ENCODE results near the gene EXD3.

EXD3 gene

DNA sequence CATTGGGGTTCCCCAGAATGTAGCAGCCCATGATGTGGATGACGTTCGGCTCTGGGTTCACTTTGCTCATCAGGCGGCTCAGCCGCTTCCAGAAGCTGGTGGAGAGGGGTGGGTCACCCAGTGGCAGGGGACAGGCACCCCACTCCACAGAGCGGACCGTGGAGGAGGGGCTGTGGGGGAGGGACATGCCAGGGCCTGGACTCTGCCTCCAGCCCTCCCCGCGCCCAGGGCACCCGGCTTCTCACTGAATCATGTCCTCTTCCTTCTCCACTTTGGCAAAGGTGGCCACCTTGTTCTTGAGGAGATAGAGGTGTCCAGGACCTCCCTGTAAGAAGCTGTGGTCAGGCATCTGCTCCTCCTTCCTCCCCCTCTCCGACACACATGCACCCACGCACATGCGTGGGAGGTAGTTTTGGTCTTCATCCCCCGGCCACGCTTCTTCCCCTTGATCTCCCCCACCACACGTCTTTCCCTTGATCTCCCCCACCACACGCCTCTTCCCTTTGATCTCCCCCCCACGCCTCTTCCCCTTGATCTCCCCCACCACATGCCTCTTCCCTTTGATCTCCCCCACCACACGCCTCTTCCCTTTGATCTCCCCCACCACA is 27.1 kb upstream of the EXD3 start:
- TF ChIP-seq RAD21 (IDR thresholded peaks at IDR 0.05; ENCODE audit: low read depth) = no peak
- TF ChIP-seq, protein P1, sequence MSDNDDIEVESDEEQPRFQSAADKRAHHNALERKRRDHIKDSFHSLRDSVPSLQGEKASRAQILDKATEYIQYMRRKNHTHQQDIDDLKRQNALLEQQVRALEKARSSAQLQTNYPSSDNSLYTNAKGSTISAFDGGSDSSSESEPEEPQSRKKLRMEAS (IDR thresholded peaks at IDR 0.05) = no peak
- no peak for TF ChIP-seq TAF1 (IDR thresholded peaks at IDR 0.05; ENCODE audit: low read depth)
- no peak for TF ChIP-seq TEAD4 (IDR thresholded peaks at IDR 0.05)
- TF ChIP-seq ZBTB7A (IDR thresholded peaks at IDR 0.05; ENCODE audit: low read depth) = no peak
- no peak for TF ChIP-seq NFIC (IDR thresholded peaks at IDR 0.05)
- TF ChIP-seq, protein P2, sequence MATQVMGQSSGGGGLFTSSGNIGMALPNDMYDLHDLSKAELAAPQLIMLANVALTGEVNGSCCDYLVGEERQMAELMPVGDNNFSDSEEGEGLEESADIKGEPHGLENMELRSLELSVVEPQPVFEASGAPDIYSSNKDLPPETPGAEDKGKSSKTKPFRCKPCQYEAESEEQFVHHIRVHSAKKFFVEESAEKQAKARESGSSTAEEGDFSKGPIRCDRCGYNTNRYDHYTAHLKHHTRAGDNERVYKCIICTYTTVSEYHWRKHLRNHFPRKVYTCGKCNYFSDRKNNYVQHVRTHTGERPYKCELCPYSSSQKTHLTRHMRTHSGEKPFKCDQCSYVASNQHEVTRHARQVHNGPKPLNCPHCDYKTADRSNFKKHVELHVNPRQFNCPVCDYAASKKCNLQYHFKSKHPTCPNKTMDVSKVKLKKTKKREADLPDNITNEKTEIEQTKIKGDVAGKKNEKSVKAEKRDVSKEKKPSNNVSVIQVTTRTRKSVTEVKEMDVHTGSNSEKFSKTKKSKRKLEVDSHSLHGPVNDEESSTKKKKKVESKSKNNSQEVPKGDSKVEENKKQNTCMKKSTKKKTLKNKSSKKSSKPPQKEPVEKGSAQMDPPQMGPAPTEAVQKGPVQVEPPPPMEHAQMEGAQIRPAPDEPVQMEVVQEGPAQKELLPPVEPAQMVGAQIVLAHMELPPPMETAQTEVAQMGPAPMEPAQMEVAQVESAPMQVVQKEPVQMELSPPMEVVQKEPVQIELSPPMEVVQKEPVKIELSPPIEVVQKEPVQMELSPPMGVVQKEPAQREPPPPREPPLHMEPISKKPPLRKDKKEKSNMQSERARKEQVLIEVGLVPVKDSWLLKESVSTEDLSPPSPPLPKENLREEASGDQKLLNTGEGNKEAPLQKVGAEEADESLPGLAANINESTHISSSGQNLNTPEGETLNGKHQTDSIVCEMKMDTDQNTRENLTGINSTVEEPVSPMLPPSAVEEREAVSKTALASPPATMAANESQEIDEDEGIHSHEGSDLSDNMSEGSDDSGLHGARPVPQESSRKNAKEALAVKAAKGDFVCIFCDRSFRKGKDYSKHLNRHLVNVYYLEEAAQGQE (IDR thresholded peaks at IDR 0.05; ENCODE audit: low read depth) = no peak

DNA sequence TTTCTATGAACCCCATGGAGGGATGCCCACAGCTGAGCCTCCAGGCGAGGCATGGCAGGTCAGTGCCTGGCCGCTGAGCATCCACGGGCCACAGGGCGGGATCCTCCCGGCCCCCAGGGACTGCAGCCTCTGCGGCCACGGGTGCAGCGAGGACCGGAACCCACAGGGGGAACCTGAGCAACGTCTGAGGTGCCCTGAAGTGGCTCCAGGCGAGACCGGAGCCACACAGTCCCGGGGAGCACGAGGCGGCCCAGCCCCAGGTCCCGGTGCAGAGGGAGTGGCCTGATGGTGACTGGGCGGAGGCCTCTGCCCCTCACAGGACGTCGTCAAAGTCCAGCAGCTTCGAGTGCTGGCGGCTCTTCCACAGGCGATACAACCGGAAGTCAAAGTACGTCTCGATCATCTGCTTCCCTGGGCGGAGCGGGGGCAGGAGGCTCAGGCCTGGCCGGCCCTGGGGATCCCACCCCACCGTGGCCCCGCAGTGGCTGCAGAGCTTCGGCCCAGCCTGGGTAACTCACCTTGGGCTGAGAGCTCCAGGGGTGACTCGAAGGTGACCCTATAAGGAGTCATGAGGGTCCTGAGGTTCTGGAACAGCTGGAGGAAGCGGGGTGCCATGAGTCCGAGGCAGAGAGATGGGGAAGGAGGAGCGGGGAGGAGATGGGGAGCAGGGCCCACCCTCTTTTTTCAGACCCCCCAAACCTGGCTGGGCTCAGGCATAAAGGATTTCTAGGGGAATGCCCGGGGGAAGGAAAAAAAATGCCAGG is 26.3 kb upstream of the EXD3 start:
- TF ChIP-seq, protein P3, sequence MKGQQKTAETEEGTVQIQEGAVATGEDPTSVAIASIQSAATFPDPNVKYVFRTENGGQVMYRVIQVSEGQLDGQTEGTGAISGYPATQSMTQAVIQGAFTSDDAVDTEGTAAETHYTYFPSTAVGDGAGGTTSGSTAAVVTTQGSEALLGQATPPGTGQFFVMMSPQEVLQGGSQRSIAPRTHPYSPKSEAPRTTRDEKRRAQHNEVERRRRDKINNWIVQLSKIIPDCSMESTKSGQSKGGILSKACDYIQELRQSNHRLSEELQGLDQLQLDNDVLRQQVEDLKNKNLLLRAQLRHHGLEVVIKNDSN (IDR thresholded peaks at IDR 0.05) = no peak
- TF ChIP-seq TAF1 (IDR thresholded peaks at IDR 0.05; ENCODE audit: low read depth) = 0 out of 2 replicates have a peak, but pooled peaks have one; percentile 6

DNA sequence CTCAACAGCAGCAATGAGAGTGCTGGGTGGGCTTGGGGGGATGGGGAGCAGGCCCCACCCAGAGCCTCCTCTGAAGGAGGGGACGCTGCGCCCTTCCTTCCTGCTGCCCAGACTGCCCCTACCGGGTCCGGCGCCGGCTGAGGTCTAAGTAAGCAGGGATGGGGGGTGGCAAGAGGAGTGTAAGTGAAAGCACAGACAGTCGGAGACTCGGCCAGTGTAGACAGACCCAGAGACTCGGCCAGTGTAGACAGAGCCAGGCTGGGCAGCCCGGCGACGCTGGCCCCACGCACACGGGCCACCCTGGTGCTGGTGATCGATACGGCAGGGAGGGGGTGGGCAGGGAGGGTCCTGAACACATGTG is 25.6 kb upstream of the EXD3 start:
- TF ChIP-seq TEAD4 (IDR thresholded peaks at IDR 0.05) = no peak
- 0 out of 2 replicates have a peak, but pooled peaks have one; percentile 10 for TF ChIP-seq TAF1 (IDR thresholded peaks at IDR 0.05; ENCODE audit: low read depth)
- no peak for TF ChIP-seq YY1 (IDR thresholded peaks at IDR 0.05; ENCODE audit: low read depth)

DNA sequence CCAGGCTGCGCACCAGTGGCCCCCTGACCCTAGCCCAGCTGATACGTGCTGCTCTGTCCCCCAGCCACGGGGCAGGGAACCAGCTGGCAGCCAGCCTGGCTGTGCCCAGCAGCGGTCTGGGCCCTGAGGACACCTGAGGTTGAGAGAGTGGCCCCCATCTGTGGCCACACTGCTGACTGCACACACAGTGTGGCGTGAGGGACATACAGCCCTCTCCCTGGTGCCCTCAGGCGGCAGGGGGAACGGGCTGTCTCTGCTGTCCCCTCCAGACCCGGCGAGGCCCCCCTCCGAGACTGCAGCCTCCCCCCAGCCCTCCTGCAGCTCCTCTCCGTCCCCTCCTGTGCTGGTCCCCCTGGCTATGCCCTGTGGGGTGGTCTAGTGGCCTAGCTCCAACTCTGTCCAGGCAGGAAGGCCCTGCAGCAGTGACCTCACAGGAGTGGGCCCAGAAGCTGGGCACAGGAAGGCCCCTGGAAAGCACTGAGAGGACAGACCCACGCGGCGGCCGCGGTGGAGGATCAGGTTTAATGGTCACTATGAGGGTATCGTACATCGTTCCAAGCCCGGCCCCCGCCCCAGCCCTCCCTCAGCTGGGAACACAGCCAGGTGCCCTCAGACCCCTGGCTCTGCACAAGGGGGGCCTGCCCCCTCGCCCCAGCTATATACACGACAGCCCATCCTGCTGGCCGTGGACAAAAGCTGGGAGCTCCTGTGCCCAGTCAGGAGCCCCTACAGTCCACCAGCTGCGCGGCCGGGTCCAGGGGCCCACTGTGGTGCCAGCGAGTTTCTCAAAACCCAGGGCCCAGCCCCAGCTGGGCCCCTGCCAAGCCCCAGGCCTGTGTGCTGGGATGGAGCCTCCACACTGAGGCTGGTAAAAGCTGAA is 25.0 kb upstream of the EXD3 start:
- TF ChIP-seq TEAD4 (IDR thresholded peaks at IDR 0.05) (no peak), CREB1 (IDR thresholded peaks at IDR 0.05; ENCODE audit: low read depth) (no peak), EP300 (IDR thresholded peaks at IDR 0.05; ENCODE audit: borderline replicate concordance) (no peak), ZBTB7A (IDR thresholded peaks at IDR 0.05; ENCODE audit: low read depth) (no peak), TCF12 (IDR thresholded peaks at IDR 0.05; ENCODE audit: low read depth) (no peak), FOXM1 (IDR thresholded peaks at IDR 0.05; ENCODE audit: borderline replicate concordance, low read depth) (no peak), YY1 (IDR thresholded peaks at IDR 0.05; ENCODE audit: low read depth) (no peak), TAF1 (IDR thresholded peaks at IDR 0.05; ENCODE audit: low read depth) (no peak), RAD21 (IDR thresholded peaks at IDR 0.05; ENCODE audit: low read depth) (no peak), CEBPB (IDR thresholded peaks at IDR 0.05) (no peak)
- TF ChIP-seq, protein P1 (IDR thresholded peaks at IDR 0.05) = no peak
- TF ChIP-seq, protein P2 (IDR thresholded peaks at IDR 0.05; ENCODE audit: low read depth) = no peak
- TF ChIP-seq, protein P3 (IDR thresholded peaks at IDR 0.05) = no peak

DNA sequence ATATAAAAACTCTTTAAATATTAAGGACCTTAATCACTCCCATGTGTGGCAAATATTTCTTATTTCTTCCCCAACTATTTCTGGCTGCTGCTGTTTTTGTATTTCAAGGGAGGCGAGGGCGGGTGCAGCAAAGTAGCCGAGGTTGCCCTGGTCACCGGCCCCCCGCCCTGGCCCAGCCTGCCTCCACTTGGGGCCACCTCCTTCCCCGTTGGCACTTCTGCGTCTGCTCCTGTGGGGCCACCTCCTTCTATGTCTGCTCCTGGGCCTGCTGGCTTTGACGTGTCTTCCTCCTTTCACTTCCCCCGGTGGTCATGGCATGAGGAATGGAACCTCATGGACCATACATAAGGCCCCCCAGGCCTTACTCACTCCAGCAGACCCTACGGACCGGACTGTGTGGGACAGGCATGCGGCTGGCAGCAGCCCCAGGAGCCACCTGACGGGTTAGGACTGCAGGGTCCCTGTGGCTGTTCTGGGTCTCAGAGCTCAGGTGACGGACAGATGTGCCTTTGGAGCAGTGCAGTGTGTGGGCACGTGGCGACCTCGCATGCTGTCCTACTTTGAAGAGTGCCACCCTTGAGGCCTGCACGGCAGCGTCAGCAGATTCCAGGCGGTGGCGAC is 24.0 kb upstream of the EXD3 start:
- TF ChIP-seq ZBTB7A (IDR thresholded peaks at IDR 0.05; ENCODE audit: low read depth) = no peak
- TF ChIP-seq EGR1 (IDR thresholded peaks at IDR 0.05) = no peak
- TF ChIP-seq, protein P2 (IDR thresholded peaks at IDR 0.05; ENCODE audit: low read depth) = no peak
- TF ChIP-seq RAD21 (IDR thresholded peaks at IDR 0.05; ENCODE audit: low read depth) = no peak
- TF ChIP-seq, protein P3 (IDR thresholded peaks at IDR 0.05) = no peak
- TF ChIP-seq NFIC (IDR thresholded peaks at IDR 0.05) = no peak
- no peak for TF ChIP-seq EP300 (IDR thresholded peaks at IDR 0.05; ENCODE audit: borderline replicate concordance)
- TF ChIP-seq FOXM1 (IDR thresholded peaks at IDR 0.05; ENCODE audit: borderline replicate concordance, low read depth) = no peak
- TF ChIP-seq TCF12 (IDR thresholded peaks at IDR 0.05; ENCODE audit: low read depth) = no peak
- no peak for TF ChIP-seq TEAD4 (IDR thresholded peaks at IDR 0.05)
- TF ChIP-seq, protein P1 (IDR thresholded peaks at IDR 0.05) = no peak

Measured in Ishikawa (cell line).